ENCODE results near the gene MYH7B. TPM values are rescaled to one million over a fixed set of nuclear protein-coding genes. Genes with fewer than 3 reads are reported as not detected.

Gene MYH7B
- total RNA-seq, 1 donor from 2014 or later, result 0.30 TPM

- H3K9me3 Mint-ChIP-seq (ENCODE audit: low read depth), result no peaks in the 10 kb centered on the region
- H3K4me3 Mint-ChIP-seq (ENCODE audit: unreplicated experiment), result no peak overlapping the region
- no peak overlapping the region for H3K27ac Mint-ChIP-seq (ENCODE audit: unreplicated experiment)
- DNase-seq (ENCODE audit: low spot score), result no peak
- H3K4me1 Mint-ChIP-seq (ENCODE audit: low read depth), result no peaks in the 10 kb centered on the region
- no peaks in the 10 kb centered on the region for H3K27me3 Mint-ChIP-seq (ENCODE audit: low read depth)
- TF ChIP-seq, protein P1, sequence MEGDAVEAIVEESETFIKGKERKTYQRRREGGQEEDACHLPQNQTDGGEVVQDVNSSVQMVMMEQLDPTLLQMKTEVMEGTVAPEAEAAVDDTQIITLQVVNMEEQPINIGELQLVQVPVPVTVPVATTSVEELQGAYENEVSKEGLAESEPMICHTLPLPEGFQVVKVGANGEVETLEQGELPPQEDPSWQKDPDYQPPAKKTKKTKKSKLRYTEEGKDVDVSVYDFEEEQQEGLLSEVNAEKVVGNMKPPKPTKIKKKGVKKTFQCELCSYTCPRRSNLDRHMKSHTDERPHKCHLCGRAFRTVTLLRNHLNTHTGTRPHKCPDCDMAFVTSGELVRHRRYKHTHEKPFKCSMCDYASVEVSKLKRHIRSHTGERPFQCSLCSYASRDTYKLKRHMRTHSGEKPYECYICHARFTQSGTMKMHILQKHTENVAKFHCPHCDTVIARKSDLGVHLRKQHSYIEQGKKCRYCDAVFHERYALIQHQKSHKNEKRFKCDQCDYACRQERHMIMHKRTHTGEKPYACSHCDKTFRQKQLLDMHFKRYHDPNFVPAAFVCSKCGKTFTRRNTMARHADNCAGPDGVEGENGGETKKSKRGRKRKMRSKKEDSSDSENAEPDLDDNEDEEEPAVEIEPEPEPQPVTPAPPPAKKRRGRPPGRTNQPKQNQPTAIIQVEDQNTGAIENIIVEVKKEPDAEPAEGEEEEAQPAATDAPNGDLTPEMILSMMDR (IDR thresholded peaks at IDR 0.05), result no peak
- peaks cover 24% of the 10 kb centered on the region for H3K36me3 Mint-ChIP-seq (ENCODE audit: low read depth)
Measured at GRCh38 chr20:34916774-34917354, 38.8 kb upstream of the MYH7B start.

GRCh38 chr20:34920055-34920454 is 35.6 kb upstream of the MYH7B start:
- H3K27me3 Mint-ChIP-seq (ENCODE audit: low read depth), result no peaks in the 10 kb centered on the region
- no peak for DNase-seq (ENCODE audit: low spot score)
- H3K36me3 Mint-ChIP-seq (ENCODE audit: low read depth), result peaks cover 21% of the 10 kb centered on the region
- TF ChIP-seq, protein P1 (IDR thresholded peaks at IDR 0.05), result no peak
- H3K9me3 Mint-ChIP-seq (ENCODE audit: low read depth), result no peaks in the 10 kb centered on the region
- H3K4me1 Mint-ChIP-seq (ENCODE audit: low read depth), result no peaks in the 10 kb centered on the region
- H3K4me3 Mint-ChIP-seq (ENCODE audit: unreplicated experiment), result no peak overlapping the region
- H3K27ac Mint-ChIP-seq (ENCODE audit: unreplicated experiment), result no peak overlapping the region

DNA sequence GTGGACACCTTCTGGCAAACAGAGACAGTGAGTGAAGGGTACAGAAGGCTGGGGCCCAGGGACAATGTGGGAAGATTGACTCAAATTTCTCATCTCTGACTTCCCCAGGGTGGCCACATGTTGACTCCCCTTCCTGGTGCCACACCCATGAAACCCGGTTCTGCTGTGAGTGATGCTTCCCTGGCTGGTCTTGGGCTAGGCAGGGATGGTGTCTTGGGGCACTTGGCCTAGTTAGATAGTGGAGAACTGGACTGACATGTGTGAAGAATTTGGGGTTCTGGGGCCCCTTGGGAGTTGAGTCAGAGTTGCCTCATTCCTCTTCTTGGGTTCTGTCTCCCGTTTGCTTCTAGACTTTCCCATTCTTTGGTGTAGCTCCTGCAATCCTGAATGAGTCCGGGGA is 34.2 kb upstream of the MYH7B start:
- H3K9me3 Mint-ChIP-seq (ENCODE audit: low read depth), result no peaks in the 10 kb centered on the region
- H3K4me3 Mint-ChIP-seq (ENCODE audit: unreplicated experiment), result no peak overlapping the region
- H3K36me3 Mint-ChIP-seq (ENCODE audit: low read depth), result peaks cover 31% of the 10 kb centered on the region
- H3K4me1 Mint-ChIP-seq (ENCODE audit: low read depth), result no peaks in the 10 kb centered on the region
- TF ChIP-seq, protein P1 (IDR thresholded peaks at IDR 0.05), result no peak
- no peak for DNase-seq (ENCODE audit: low spot score)
- no peaks in the 10 kb centered on the region for H3K27me3 Mint-ChIP-seq (ENCODE audit: low read depth)
- H3K27ac Mint-ChIP-seq (ENCODE audit: unreplicated experiment), result no peak overlapping the region

DNA sequence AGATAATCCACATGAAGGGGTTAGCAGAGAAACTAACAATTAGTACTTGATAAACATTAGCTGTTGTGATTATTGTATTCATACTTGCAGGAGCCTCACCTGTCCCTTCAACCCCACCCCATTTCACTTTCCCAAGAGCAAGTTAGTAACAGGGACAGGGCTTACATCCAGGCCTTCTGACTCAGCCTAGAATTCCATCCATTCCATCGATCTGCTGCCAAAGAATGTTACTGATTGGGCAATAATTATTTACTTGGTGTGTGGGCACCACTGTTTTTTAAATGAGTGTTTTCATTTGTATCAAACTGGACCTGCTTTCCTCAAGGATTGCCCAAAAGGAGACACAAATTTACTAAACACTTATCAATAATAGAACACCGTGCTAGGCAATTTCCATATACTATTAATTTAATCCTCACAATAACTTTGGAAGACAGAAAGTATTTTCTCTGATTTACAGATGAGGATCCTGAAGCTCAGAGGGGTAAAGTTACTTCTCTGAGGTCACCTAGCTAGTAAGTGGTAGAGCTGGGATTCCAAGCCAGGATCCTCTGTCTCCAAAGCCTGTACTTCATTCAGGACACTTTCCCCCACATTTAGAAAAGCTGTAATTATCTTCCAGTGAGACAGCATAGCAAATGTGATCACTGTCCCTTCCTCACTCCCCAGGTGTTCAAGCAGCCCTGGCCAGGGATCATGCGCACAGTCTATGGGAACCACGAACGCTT is 32.9 kb upstream of the MYH7B start:
- no peak overlapping the region for H3K27ac Mint-ChIP-seq (ENCODE audit: unreplicated experiment)
- peaks cover 30% of the 10 kb centered on the region for H3K36me3 Mint-ChIP-seq (ENCODE audit: low read depth)
- H3K4me3 Mint-ChIP-seq (ENCODE audit: unreplicated experiment), result no peak overlapping the region

GRCh38 chr20:34923414-34923813 is 32.3 kb upstream of the MYH7B start:
- Mint-ChIP-seq H3K9me3 (ENCODE audit: low read depth) (no peaks in the 10 kb centered on the region), H3K4me3 (ENCODE audit: unreplicated experiment) (no peak overlapping the region), H3K36me3 (ENCODE audit: low read depth) (peaks cover 29% of the 10 kb centered on the region), H3K27ac (ENCODE audit: unreplicated experiment) (no peak overlapping the region), H3K27me3 (ENCODE audit: low read depth) (no peaks in the 10 kb centered on the region), H3K4me1 (ENCODE audit: low read depth) (peaks cover 4% of the 10 kb centered on the region)
- no peak for DNase-seq (ENCODE audit: low spot score)
- TF ChIP-seq, protein P1 (IDR thresholded peaks at IDR 0.05), result no peak

More for the DNA sequence above, 32.9 kb upstream of the MYH7B start:
- DNase-seq (ENCODE audit: low spot score), result no peak
- TF ChIP-seq, protein P1 (IDR thresholded peaks at IDR 0.05), result no peak
- H3K27me3 Mint-ChIP-seq (ENCODE audit: low read depth), result no peaks in the 10 kb centered on the region
- H3K9me3 Mint-ChIP-seq (ENCODE audit: low read depth), result no peaks in the 10 kb centered on the region
- peaks cover 4% of the 10 kb centered on the region for H3K4me1 Mint-ChIP-seq (ENCODE audit: low read depth)

Measured in chondrocyte (in vitro differentiated cells).